ENCODE results near the gene SLC35C1. TPM values are rescaled to one million over a fixed set of nuclear protein-coding genes. Genes with fewer than 3 reads are reported as not detected.

SLC35C1 gene
- polyA plus RNA-seq, 1 experiment, result 14.6 TPM

DNA sequence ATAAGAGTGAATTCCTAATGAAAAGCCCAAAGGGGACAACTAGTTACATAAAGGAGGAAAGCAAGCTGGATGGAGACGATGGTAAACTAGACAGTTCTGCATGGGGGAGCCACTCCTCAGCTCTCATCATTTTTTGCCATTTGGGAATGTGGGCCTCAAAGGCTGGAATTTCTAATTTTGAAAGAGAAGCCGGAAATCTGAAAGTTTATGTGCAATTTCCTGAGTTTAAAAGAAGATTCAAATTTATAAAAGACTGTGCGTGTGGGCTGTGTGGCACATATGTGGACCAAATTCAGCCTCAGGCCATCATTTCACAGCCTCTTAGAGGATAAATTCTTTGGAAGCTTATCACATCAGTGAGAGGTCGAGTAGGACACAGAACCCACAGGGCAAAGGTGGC is 24.0 kb downstream of the SLC35C1 start:
- CTCF ChIA-PET, result interaction anchor here (0.9 to 1.5 kb wide), 2 partner anchors 9 to 14 kb away, joined by 3 to 7 read pairs; no protein-coding TSS in a partner anchor
- Histone ChIP-seq H3K4me3 (ENCODE audit: low read depth, low read length) (no peak overlapping the region), H3K36me3 (ENCODE audit: control insufficient read depth, insufficient read depth, low read length) (no peaks in the 10 kb centered on the region), H3K27me3 (ENCODE audit: control insufficient read depth, insufficient read depth, low read length) (peaks cover 11% of the 10 kb centered on the region)
- POLR2A ChIA-PET, result no interaction called here
- no peak for DNase-seq (ENCODE audit: low read depth)
- TF ChIP-seq, protein P1, sequence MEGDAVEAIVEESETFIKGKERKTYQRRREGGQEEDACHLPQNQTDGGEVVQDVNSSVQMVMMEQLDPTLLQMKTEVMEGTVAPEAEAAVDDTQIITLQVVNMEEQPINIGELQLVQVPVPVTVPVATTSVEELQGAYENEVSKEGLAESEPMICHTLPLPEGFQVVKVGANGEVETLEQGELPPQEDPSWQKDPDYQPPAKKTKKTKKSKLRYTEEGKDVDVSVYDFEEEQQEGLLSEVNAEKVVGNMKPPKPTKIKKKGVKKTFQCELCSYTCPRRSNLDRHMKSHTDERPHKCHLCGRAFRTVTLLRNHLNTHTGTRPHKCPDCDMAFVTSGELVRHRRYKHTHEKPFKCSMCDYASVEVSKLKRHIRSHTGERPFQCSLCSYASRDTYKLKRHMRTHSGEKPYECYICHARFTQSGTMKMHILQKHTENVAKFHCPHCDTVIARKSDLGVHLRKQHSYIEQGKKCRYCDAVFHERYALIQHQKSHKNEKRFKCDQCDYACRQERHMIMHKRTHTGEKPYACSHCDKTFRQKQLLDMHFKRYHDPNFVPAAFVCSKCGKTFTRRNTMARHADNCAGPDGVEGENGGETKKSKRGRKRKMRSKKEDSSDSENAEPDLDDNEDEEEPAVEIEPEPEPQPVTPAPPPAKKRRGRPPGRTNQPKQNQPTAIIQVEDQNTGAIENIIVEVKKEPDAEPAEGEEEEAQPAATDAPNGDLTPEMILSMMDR (IDR thresholded peaks at IDR 0.05; ENCODE audit: insufficient read depth, low read depth, low read length), result no peak

DNA sequence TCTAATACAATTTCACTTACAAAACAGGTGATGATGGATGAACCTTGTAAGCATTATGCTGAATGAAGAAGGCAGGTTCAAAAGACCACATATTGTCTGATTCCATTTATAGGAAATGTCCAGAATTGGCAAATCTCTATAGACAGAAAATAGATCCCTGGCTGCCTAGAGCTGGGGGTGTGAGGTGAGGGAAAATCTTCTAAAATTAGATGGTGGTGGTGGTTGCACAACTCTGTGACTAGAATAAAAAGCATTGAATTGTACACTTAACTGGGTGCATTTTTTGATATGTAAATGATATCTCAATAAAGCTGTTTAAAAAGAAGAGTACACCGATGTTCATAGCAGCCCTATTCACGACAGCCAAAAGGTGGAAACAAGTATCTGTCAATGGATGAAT is 25.6 kb downstream of the SLC35C1 start:
- POLR2A ChIA-PET, result no interaction called here
- Histone ChIP-seq H3K27me3 (ENCODE audit: control insufficient read depth, insufficient read depth, low read length) (peaks cover 11% of the 10 kb centered on the region), H3K4me3 (ENCODE audit: low read depth, low read length) (no peak overlapping the region), H3K36me3 (ENCODE audit: control insufficient read depth, insufficient read depth, low read length) (no peaks in the 10 kb centered on the region)
- TF ChIP-seq, protein P1 (IDR thresholded peaks at IDR 0.05; ENCODE audit: insufficient read depth, low read depth, low read length), result no peak
- no peak for DNase-seq (ENCODE audit: low read depth)
- CTCF ChIA-PET, result interaction anchor here (1.0 kb wide), 1 partner anchor 12 kb away, joined by 4 read pairs; no protein-coding TSS in a partner anchor

DNA sequence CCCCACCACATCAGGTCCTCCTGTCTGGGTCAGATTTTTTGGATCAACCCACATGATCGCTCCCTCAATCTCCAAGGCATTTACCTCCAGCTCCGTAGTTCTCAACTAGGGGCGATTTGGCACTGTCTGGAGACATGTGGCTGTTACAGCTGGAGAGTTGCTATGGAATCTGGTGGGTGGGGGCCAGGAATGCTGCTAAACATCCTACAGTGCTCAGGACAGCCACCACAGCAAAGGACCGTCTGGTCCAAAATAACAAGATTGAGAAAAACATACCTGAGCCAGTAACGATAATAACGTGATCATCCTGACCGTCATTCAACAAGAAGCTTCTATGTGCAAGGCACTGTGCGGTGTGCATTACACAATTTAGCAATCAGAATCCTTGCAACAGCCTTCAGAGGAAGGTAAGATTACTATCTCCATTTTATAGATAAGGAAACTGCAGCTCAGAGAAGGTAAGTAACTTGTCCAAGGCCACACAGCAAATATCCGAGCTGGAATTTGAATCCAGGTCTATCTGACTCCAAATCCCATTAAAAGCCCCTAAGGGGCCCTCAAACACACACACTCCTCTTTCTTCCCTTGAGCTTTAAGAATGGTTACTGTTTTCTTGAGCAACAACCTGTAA is 28.0 kb downstream of the SLC35C1 start:
- ChIA-PET CTCF (interaction anchor here (1.0 to 2.5 kb wide), 4 partner anchors 10 to 61 kb away, joined by 3 to 12 read pairs (median 6); no protein-coding TSS in a partner anchor), POLR2A (interaction anchor here (0.5 kb wide), 1 partner anchor 14 kb away, joined by 9 read pairs; no protein-coding TSS in a partner anchor)
- Histone ChIP-seq H3K36me3 (ENCODE audit: control insufficient read depth, insufficient read depth, low read length) (no peaks in the 10 kb centered on the region), H3K27me3 (ENCODE audit: control insufficient read depth, insufficient read depth, low read length) (peaks cover 7% of the 10 kb centered on the region), H3K4me3 (ENCODE audit: low read depth, low read length) (no peak overlapping the region)
- TF ChIP-seq, protein P1 (IDR thresholded peaks at IDR 0.05; ENCODE audit: insufficient read depth, low read depth, low read length), result no peak
- no peak for DNase-seq (ENCODE audit: low read depth)

DNA sequence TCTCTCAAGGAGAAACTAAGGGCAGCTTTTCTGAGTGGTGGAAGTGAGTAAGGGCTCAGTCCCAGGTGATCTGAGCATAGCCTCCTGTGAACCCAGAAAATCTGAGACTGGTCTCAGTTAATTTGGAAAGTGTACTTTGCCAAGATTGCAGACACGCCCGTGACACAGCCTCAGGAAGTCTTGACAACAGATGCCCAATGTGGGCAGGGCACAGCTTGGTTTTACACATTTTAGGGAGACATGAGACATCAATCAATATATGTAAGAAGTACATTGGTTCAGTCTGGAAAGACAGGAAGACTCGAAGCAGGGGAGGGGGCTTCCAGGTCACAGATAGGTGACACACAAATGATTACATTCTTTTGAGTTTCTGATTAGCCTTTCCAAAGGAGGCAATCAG is 28.8 kb downstream of the SLC35C1 start:
- no peak for DNase-seq (ENCODE audit: low read depth)
- POLR2A ChIA-PET, result interaction anchor here (0.5 kb wide), 1 partner anchor 13 kb away, joined by 9 read pairs; no protein-coding TSS in a partner anchor
- CTCF ChIA-PET, result interaction anchor here (1.1 to 2.5 kb wide), 3 partner anchors 9 to 62 kb away, joined by 5 to 12 read pairs (median 6); no protein-coding TSS in a partner anchor
- Histone ChIP-seq H3K4me3 (ENCODE audit: low read depth, low read length) (no peak overlapping the region), H3K27me3 (ENCODE audit: control insufficient read depth, insufficient read depth, low read length) (peaks cover 3% of the 10 kb centered on the region; the same call in 1 of the 2 replicates), H3K36me3 (ENCODE audit: control insufficient read depth, insufficient read depth, low read length) (no peaks in the 10 kb centered on the region)
- TF ChIP-seq, protein P1 (IDR thresholded peaks at IDR 0.05; ENCODE audit: insufficient read depth, low read depth, low read length), result no peak

DNA sequence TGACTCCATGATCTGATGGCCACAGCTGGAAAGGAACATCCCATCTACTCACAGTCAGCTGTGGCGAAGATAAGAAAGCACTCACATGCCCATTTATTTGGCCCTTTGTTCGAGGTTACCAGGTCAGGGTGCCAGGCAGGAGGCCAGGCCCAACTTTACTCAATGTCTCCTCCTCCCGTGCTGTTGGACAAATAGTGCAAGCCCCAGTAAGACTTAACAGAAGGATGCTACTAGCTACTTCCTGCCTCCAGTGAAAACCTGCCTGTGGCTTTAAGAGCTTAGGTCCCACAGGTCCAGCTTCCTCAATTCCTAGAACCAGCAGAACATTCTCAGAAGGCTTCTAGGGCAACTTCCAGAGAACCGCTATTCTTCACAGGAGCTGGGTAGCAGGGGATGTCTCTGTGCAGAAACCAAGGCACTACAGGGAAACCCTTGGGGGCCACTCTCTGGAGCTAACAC is 29.4 kb downstream of the SLC35C1 start:
- CTCF ChIA-PET, result interaction anchor here (1.5 to 2.5 kb wide), 2 partner anchors 8 to 63 kb away, joined by 3 to 12 read pairs; no protein-coding TSS in a partner anchor
- Histone ChIP-seq H3K36me3 (ENCODE audit: control insufficient read depth, insufficient read depth, low read length) (no peaks in the 10 kb centered on the region), H3K27me3 (ENCODE audit: control insufficient read depth, insufficient read depth, low read length) (peaks cover 3% of the 10 kb centered on the region; the same call in 1 of the 2 replicates), H3K4me3 (ENCODE audit: low read depth, low read length) (no peak overlapping the region)
- POLR2A ChIA-PET, result no interaction called here
- DNase-seq (ENCODE audit: low read depth), result no peak
- TF ChIP-seq, protein P1 (IDR thresholded peaks at IDR 0.05; ENCODE audit: insufficient read depth, low read depth, low read length), result no peak
